H9 (cell line): ENCODE results near the gene GLIPR2. TPM values are rescaled to one million over a fixed set of nuclear protein-coding genes. Genes with fewer than 3 reads are reported as not detected.

ENCODE experiments used
- DNase-seq: peaks from one replicate; pipeline ENCODE4 v3.0.0-alpha.2; 2017
- H2AFZ ChIP-seq: one replicate; pipeline ENCODE4 v1.6.1; 2013; ENCODE audit warnings: mild to moderate bottlenecking, low read length, control low read depth, moderate library complexity
- H2AK5ac ChIP-seq: 2 replicates; pipeline ENCODE4 v1.6.1; 2013; ENCODE audit warnings: low read length, control low read depth, mixed read lengths; ENCODE audit not compliant: insufficient read length
- H2BK120ac ChIP-seq: one replicate; pipeline ENCODE4 v1.6.1; 2013; ENCODE audit warnings: low read depth, mild to moderate bottlenecking, low read length, control low read depth, inconsistent platforms; ENCODE audit not compliant: poor library complexity, severe bottlenecking
- H2BK12ac ChIP-seq: 2 replicates; pipeline ENCODE4 v1.6.1; 2013; ENCODE audit warnings: low read length, control low read depth, mixed read lengths, low read depth; ENCODE audit not compliant: insufficient read length
- H2BK15ac ChIP-seq: 2 replicates; pipeline ENCODE4 v1.6.1; 2013; ENCODE audit warnings: low read depth, low read length, control low read depth
- H2BK20ac ChIP-seq: one replicate; pipeline ENCODE4 v1.6.1; 2013; ENCODE audit warnings: low read depth, mild to moderate bottlenecking, low read length, control low read depth, inconsistent platforms; ENCODE audit not compliant: poor library complexity, severe bottlenecking
- H2BK5ac ChIP-seq: 2 replicates; pipeline ENCODE4 v1.6.1; 2013; ENCODE audit warnings: low read length, control low read depth, mixed read lengths; ENCODE audit not compliant: insufficient read length
- H3K14ac ChIP-seq: 2 replicates; pipeline ENCODE4 v1.6.1; 2013; ENCODE audit warnings: low read length, control low read depth; ENCODE audit not compliant: insufficient read depth
- H3K18ac ChIP-seq: 2 replicates; pipeline ENCODE4 v1.6.1; 2013; ENCODE audit warnings: low read depth, mild to moderate bottlenecking, mixed read lengths, low read length, control low read depth; ENCODE audit not compliant: insufficient read length
- H3K23ac ChIP-seq: 2 replicates; pipeline ENCODE4 v1.6.1; 2013; ENCODE audit warnings: low read length, control low read depth, mixed read lengths, low read depth; ENCODE audit not compliant: insufficient read length
- H3K23me2 ChIP-seq: 2 replicates; pipeline ENCODE4 v1.6.1; 2013; ENCODE audit warnings: low read depth, mild to moderate bottlenecking, mixed read lengths, low read length, control low read depth; ENCODE audit not compliant: insufficient read length, poor library complexity, severe bottlenecking
- H3K27ac ChIP-seq: 2 replicates; pipeline ENCODE4 v1.5.1; 2013; ENCODE audit warnings: low read length, control low read depth, mixed read lengths, low read depth; ENCODE audit not compliant: insufficient read length
- H3K27me3 ChIP-seq: 2 replicates; pipeline ENCODE4 v1.6.1; 2013; ENCODE audit warnings: low read length, control low read depth, inconsistent platforms; ENCODE audit not compliant: insufficient read depth
- H3K4ac ChIP-seq: 2 replicates; pipeline ENCODE4 v1.6.1; 2013; ENCODE audit warnings: low read depth, mild to moderate bottlenecking, control low read depth, inconsistent platforms, low read length, moderate library complexity
- H3K4me1 ChIP-seq: 2 replicates; pipeline ENCODE4 v1.6.1; 2013; ENCODE audit warnings: low read length, control low read depth, inconsistent platforms; ENCODE audit not compliant: insufficient read depth
- H3K4me2 ChIP-seq: 2 replicates; pipeline ENCODE4 v1.6.1; 2013; ENCODE audit warnings: low read length, control low read depth, mixed read lengths; ENCODE audit not compliant: insufficient read length, insufficient read depth
- H3K56ac ChIP-seq: 2 replicates; pipeline ENCODE4 v1.6.1; 2013; ENCODE audit warnings: low read depth, mild to moderate bottlenecking, mixed read lengths, low read length, control low read depth; ENCODE audit not compliant: insufficient read length
- H3K79me1 ChIP-seq: 2 replicates; pipeline ENCODE4 v1.6.1; 2013; ENCODE audit warnings: low read depth, mild to moderate bottlenecking, moderate library complexity, low read length, control low read depth, inconsistent platforms; ENCODE audit not compliant: insufficient read depth, poor library complexity, severe bottlenecking
- H3K79me2 ChIP-seq: 2 replicates; pipeline ENCODE4 v1.6.1; 2013; ENCODE audit warnings: low read length, control low read depth, inconsistent platforms; ENCODE audit not compliant: insufficient read depth
- H3K9ac ChIP-seq: 2 replicates; pipeline ENCODE4 v1.6.1; 2013; ENCODE audit warnings: low read length, control low read depth, mixed read lengths; ENCODE audit not compliant: insufficient read length; ENCODE audit errors: extremely low read depth
- H3K9me3 ChIP-seq: one replicate; pipeline ENCODE4 v1.6.1; 2013; ENCODE audit warnings: low read depth, low read length, inconsistent platforms; ENCODE audit not compliant: control insufficient read depth
- H3T11ph ChIP-seq: one replicate; pipeline ENCODE4 v1.6.1; 2013; ENCODE audit warnings: mild to moderate bottlenecking, low read length, control low read depth, inconsistent platforms
- H4K20me1 ChIP-seq: one replicate; pipeline ENCODE4 v1.6.1; 2013; ENCODE audit not compliant: control insufficient read depth, insufficient read length, insufficient read depth
- H4K5ac ChIP-seq: 2 replicates; pipeline ENCODE4 v1.6.1; 2013; ENCODE audit warnings: low read depth, mild to moderate bottlenecking, mixed read lengths, low read length, control low read depth; ENCODE audit not compliant: insufficient read length
- H4K8ac ChIP-seq: replicated peaks from 2 replicates; pipeline ENCODE4 v1.6.1; 2013; ENCODE audit warnings: low read length, control low read depth, mixed read lengths, low read depth; ENCODE audit not compliant: insufficient read length
- H4K91ac ChIP-seq: 2 replicates; pipeline ENCODE4 v1.6.1; 2013; ENCODE audit warnings: low read depth, mild to moderate bottlenecking, moderate library complexity, mixed read lengths, low read length, control low read depth; ENCODE audit not compliant: insufficient read length
- H3K27ac Mint-ChIP-seq, 3 experiments: 2 replicates in 2 of 3; 3 replicates in 1 of 3; pipeline ENCODE4 v1.8.0; 2020 to 2021; ENCODE audit warnings: mixed read lengths in 3 of 3, mild to moderate bottlenecking in 1 of 3, moderate library complexity in 1 of 3
- H3K27me3 Mint-ChIP-seq: 2 replicates; pipeline ENCODE4 v1.8.0; 2021; ENCODE audit warnings: low read depth, mild to moderate bottlenecking, moderate library complexity, mixed read lengths
- H3K36me3 Mint-ChIP-seq, 3 experiments: 2 replicates in 2 of 3; 3 replicates in 1 of 3; pipeline ENCODE4 v1.8.0; 2020 to 2021; ENCODE audit warnings: low read depth in 3 of 3, mixed read lengths in 3 of 3; ENCODE audit not compliant: insufficient read depth in 1 of 3
- H3K4me1 Mint-ChIP-seq, 2 experiments: 2 replicates each; pipeline ENCODE4 v1.8.0; 2020; ENCODE audit warnings: mixed read lengths in 2 of 2
- H3K4me3 Mint-ChIP-seq, 2 experiments: 2 replicates in 1 of 2; 3 replicates in 1 of 2; pipeline ENCODE4 v1.8.0; 2020 to 2021; ENCODE audit warnings: mild to moderate bottlenecking in 2 of 2, mixed read lengths in 2 of 2, moderate library complexity in 1 of 2
- H3K9me3 Mint-ChIP-seq, 2 experiments: 2 replicates in 1 of 2; 3 replicates in 1 of 2; pipeline ENCODE4 v1.8.0; 2020; ENCODE audit warnings: mild to moderate bottlenecking in 2 of 2, mixed read lengths in 2 of 2, moderate library complexity in 1 of 2
- CTCF ChIP-seq: fragments of 200-600 bp; sonication (generic); conservative IDR thresholded peaks from 3 replicates; pipeline ENCODE4 v1.8.0; 2021; ENCODE audit warnings: antibody characterized with exemption, mild to moderate bottlenecking
- WGBS: extraction: QIAGEN DNeasy Blood & Tissue Kit; methylation state at CpG from one replicate; pipeline ENCODE4 v1.1.7; 2013; ENCODE audit warnings: missing lambda C conversion rate, low lambda C conversion rate, mixed read lengths; ENCODE audit not compliant: insufficient read length; ENCODE audit errors: extremely low coverage; 5-methylcytosine and 5-hydroxymethylcytosine counted together
- total RNA-seq: library from RNA; stranded (reverse); gene quantifications from 2 replicates; pipeline ENCODE4 v1.2.1, GENCODE V29; 2021

The GLIPR2 gene
- total RNA-seq, 1 experiment from 2014 or later: 10.0 TPM

- H3K23me2 ChIP-seq: no peaks in the 10 kb centered on the region
- no peak overlapping the region for H2AK5ac ChIP-seq
- WGBS: no CpG with 5 or more reads among the region's 2 CpGs
- H3K14ac ChIP-seq: no peak overlapping the region
- Mint-ChIP-seq H3K27ac (no peak overlapping the region), H3K27me3 (peaks cover 13% of the 10 kb centered on the region), H3K36me3 (peaks cover 1 to 7% (median 3%) of the 10 kb centered on the region in 3 experiments; a peak in 4 of 7 replicates), H3K4me1 (peaks cover 5 to 21% of the 10 kb centered on the region in 2 experiments; a peak in 3 of 4 replicates), H3K9me3 (no peaks in the 10 kb centered on the region), H3K4me3 (no peak overlapping the region)
- no peaks in the 10 kb centered on the region for H3K79me1 ChIP-seq
- no peak overlapping the region for H2BK120ac ChIP-seq
- H3K79me2 ChIP-seq: no peaks in the 10 kb centered on the region
- no peak overlapping the region for H3K27ac ChIP-seq
- no peak overlapping the region for H3K18ac ChIP-seq
- no peak overlapping the region for H4K91ac ChIP-seq
- H2BK20ac ChIP-seq: no peak overlapping the region
- no peak overlapping the region for H3K4me2 ChIP-seq
- H2BK15ac ChIP-seq: no peak overlapping the region
- no peak overlapping the region for H3K9ac ChIP-seq
- H2BK12ac ChIP-seq: no peak overlapping the region
- H2BK5ac ChIP-seq: no peak overlapping the region
- H3K56ac ChIP-seq: no peak overlapping the region
- H3K27me3 ChIP-seq: no peaks in the 10 kb centered on the region
- H3K23ac ChIP-seq: no peak overlapping the region
- no peaks in the 10 kb centered on the region for H3K4me1 ChIP-seq
- H3K4ac ChIP-seq: no peak overlapping the region
- no peaks in the 10 kb centered on the region for H4K20me1 ChIP-seq
- H4K5ac ChIP-seq: no peak overlapping the region
- no peak overlapping the region for H2AFZ ChIP-seq
- H3K9me3 ChIP-seq: no peaks in the 10 kb centered on the region
- no peak for DNase-seq
- H4K8ac ChIP-seq: no peak overlapping the region
- no peak overlapping the region for H3T11ph ChIP-seq
- TF ChIP-seq CTCF: no peak
Measured at GRCh38 chr9:36123515-36123914, 13.0 kb upstream of the GLIPR2 start.
